Prostate gland (tissue), 2 donors: ENCODE data around the gene TMEM185B.

ENCODE experiments used
- POLR2A ChIP-seq: fragments of 450-650 bp; IDR thresholded peaks from one replicate; pipeline ENCODE4 v1.6.1; 2016; ENCODE audit warnings: antibody characterized with exemption, mild to moderate bottlenecking
- POLR2AphosphoS5 ChIP-seq: sonication (generic); formaldehyde crosslinking; IDR thresholded peaks from one replicate; pipeline ENCODE4 v1.6.1; 2017; ENCODE audit warnings: antibody characterized with exemption
- TF ChIP-seq, protein P1 (sequence below), 4 experiments: fragments of 200-600 bp in 2 of 4; fragments of 450-650 bp in 2 of 4; sonication (generic) in 2 of 4; IDR thresholded peaks; 1 replicate in 3 of 4; 2 replicates in 1 of 4; pipeline ENCODE4 v1.5.1; 2016 to 2019; ENCODE audit warnings: antibody characterized with exemption in 4 of 4, mild to moderate bottlenecking in 2 of 4, moderate library complexity in 2 of 4

DNA sequence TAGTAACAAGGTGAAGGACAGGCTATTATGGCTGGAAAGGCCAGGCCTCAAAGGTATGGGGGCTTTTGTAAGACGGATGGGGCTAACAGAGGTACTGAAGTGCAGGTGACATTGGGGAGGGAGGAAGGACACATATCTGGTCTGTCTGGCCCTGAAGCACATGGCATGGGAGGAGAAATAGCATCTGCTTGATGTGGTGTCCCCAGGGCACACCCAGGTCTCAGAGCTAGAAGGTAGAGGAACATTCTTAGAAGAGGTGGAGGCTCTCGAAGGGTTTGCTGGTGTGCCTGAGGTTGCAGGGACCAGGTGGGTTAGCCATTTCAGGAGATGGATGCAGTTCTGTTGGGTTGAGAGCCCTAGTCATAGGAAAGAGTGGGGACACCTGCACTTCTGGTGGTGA is 39.0 kb upstream of the TMEM185B start:
- TF ChIP-seq, protein P1, sequence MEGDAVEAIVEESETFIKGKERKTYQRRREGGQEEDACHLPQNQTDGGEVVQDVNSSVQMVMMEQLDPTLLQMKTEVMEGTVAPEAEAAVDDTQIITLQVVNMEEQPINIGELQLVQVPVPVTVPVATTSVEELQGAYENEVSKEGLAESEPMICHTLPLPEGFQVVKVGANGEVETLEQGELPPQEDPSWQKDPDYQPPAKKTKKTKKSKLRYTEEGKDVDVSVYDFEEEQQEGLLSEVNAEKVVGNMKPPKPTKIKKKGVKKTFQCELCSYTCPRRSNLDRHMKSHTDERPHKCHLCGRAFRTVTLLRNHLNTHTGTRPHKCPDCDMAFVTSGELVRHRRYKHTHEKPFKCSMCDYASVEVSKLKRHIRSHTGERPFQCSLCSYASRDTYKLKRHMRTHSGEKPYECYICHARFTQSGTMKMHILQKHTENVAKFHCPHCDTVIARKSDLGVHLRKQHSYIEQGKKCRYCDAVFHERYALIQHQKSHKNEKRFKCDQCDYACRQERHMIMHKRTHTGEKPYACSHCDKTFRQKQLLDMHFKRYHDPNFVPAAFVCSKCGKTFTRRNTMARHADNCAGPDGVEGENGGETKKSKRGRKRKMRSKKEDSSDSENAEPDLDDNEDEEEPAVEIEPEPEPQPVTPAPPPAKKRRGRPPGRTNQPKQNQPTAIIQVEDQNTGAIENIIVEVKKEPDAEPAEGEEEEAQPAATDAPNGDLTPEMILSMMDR (IDR thresholded peaks at IDR 0.05) = no peak
- TF ChIP-seq POLR2A (no peak), POLR2AphosphoS5 (no peak)
